ENCODE measurements around the gene MIPOL1. TPM values are rescaled to one million over a fixed set of nuclear protein-coding genes. Genes with fewer than 3 reads are reported as not detected.

MIPOL1 gene
- total RNA-seq, 1 donor from 2014 or later, result 12.1 TPM

- H3K36me3 Mint-ChIP-seq (ENCODE audit: low read depth, unreplicated experiment), result no peaks in the 10 kb centered on the region
- H3K4me3 Mint-ChIP-seq (ENCODE audit: unreplicated experiment), result no peak overlapping the region
- TF ChIP-seq CTCF (IDR thresholded peaks at IDR 0.05; ENCODE audit: unreplicated experiment), result no peak
- no peaks in the 10 kb centered on the region for H3K4me1 Mint-ChIP-seq (ENCODE audit: unreplicated experiment)
- DNase-seq (ENCODE audit: low spot score), result no peak
- no peaks in the 10 kb centered on the region for H3K9me3 Mint-ChIP-seq (ENCODE audit: unreplicated experiment)
- H3K27me3 Mint-ChIP-seq (ENCODE audit: unreplicated experiment), result peaks cover 1% of the 10 kb centered on the region
- H3K27ac Mint-ChIP-seq (ENCODE audit: unreplicated experiment), result no peak overlapping the region
These were observed 276.5 kb downstream of the MIPOL1 start for GRCh38 chr14:37474191-37474590.

GRCh38 chr14:37480446-37481290 lies 282.9 kb downstream of the MIPOL1 start:
- DNase-seq (ENCODE audit: low spot score), result no peak
- Mint-ChIP-seq H3K27me3 (ENCODE audit: unreplicated experiment) (peaks cover 5% of the 10 kb centered on the region), H3K36me3 (ENCODE audit: low read depth, unreplicated experiment) (no peaks in the 10 kb centered on the region), H3K4me3 (ENCODE audit: unreplicated experiment) (no peak overlapping the region), H3K4me1 (ENCODE audit: unreplicated experiment) (no peaks in the 10 kb centered on the region), H3K27ac (ENCODE audit: unreplicated experiment) (no peak overlapping the region), H3K9me3 (ENCODE audit: unreplicated experiment) (no peaks in the 10 kb centered on the region)
- no peak for TF ChIP-seq CTCF (IDR thresholded peaks at IDR 0.05; ENCODE audit: unreplicated experiment)

- Mint-ChIP-seq H3K27ac (ENCODE audit: unreplicated experiment) (no peak overlapping the region), H3K4me3 (ENCODE audit: unreplicated experiment) (no peak overlapping the region)
These were observed 284.7 kb downstream of the MIPOL1 start for GRCh38 chr14:37482428-37482827.

GRCh38 chr14:37483672-37484071 lies 285.9 kb downstream of the MIPOL1 start:
- Mint-ChIP-seq H3K4me3 (ENCODE audit: unreplicated experiment) (no peak overlapping the region), H3K27me3 (ENCODE audit: unreplicated experiment) (peaks cover 5% of the 10 kb centered on the region), H3K36me3 (ENCODE audit: low read depth, unreplicated experiment) (no peaks in the 10 kb centered on the region), H3K9me3 (ENCODE audit: unreplicated experiment) (no peaks in the 10 kb centered on the region), H3K4me1 (ENCODE audit: unreplicated experiment) (no peaks in the 10 kb centered on the region), H3K27ac (ENCODE audit: unreplicated experiment) (no peak overlapping the region)
- no peak for TF ChIP-seq CTCF (IDR thresholded peaks at IDR 0.05; ENCODE audit: unreplicated experiment)
- DNase-seq (ENCODE audit: low spot score), result no peak

More at GRCh38 chr14:37482428-37482827, 284.7 kb downstream of the MIPOL1 start:
- TF ChIP-seq CTCF (IDR thresholded peaks at IDR 0.05; ENCODE audit: unreplicated experiment), result no peak
- H3K27me3 Mint-ChIP-seq (ENCODE audit: unreplicated experiment), result peaks cover 5% of the 10 kb centered on the region
- DNase-seq (ENCODE audit: low spot score), result no peak
- no peaks in the 10 kb centered on the region for H3K4me1 Mint-ChIP-seq (ENCODE audit: unreplicated experiment)
- H3K9me3 Mint-ChIP-seq (ENCODE audit: unreplicated experiment), result no peaks in the 10 kb centered on the region
- H3K36me3 Mint-ChIP-seq (ENCODE audit: low read depth, unreplicated experiment), result no peaks in the 10 kb centered on the region

GRCh38 chr14:37490607-37491006 lies 292.9 kb downstream of the MIPOL1 start:
- no peak for TF ChIP-seq CTCF (IDR thresholded peaks at IDR 0.05; ENCODE audit: unreplicated experiment)
- Mint-ChIP-seq H3K9me3 (ENCODE audit: unreplicated experiment) (no peaks in the 10 kb centered on the region), H3K4me3 (ENCODE audit: unreplicated experiment) (no peak overlapping the region), H3K4me1 (ENCODE audit: unreplicated experiment) (no peaks in the 10 kb centered on the region), H3K27me3 (ENCODE audit: unreplicated experiment) (no peaks in the 10 kb centered on the region), H3K36me3 (ENCODE audit: low read depth, unreplicated experiment) (no peaks in the 10 kb centered on the region), H3K27ac (ENCODE audit: unreplicated experiment) (no peak overlapping the region)
- DNase-seq (ENCODE audit: low spot score), result no peak
